Upper lobe of right lung (tissue), 1 donor: ENCODE results near the gene TRMT112. TPM values are rescaled to one million over a fixed set of nuclear protein-coding genes. Genes with fewer than 3 reads are reported as not detected.
"Not testable (repeated sequence)": the region's sequence is repeated elsewhere in the genome, so short reads cannot be mapped to it uniquely, and the experiment has no call there.

Experiments used
- ATAC-seq: fragments of 200-7000 bp; cut with Tn5 transposase; one replicate; pipeline ENCODE4 v1.9.1; 2020; ENCODE audit warnings: mild to moderate bottlenecking, moderate library complexity
- DNase-seq: peaks from one replicate; pipeline ENCODE4 v3.0.0-alpha.2; 2020
- H3K27ac ChIP-seq: fragments of 200-600 bp; one replicate; pipeline ENCODE4 v1.8.0; 2022
- H3K27me3 ChIP-seq: fragments of 200-600 bp; one replicate; pipeline ENCODE4 v1.8.0; 2022; ENCODE audit warnings: mild to moderate bottlenecking
- H3K36me3 ChIP-seq: fragments of 200-600 bp; one replicate; pipeline ENCODE4 v1.8.0; 2022
- H3K4me1 ChIP-seq: fragments of 200-600 bp; one replicate; pipeline ENCODE4 v1.8.0; 2022
- H3K4me3 ChIP-seq: fragments of 200-600 bp; one replicate; pipeline ENCODE4 v1.8.0; 2022; ENCODE audit warnings: mild to moderate bottlenecking
- H3K9me3 ChIP-seq: fragments of 200-600 bp; one replicate; pipeline ENCODE4 v1.8.0; 2022
- intact Hi-C: fragments of 100-400 bp; cut with DNase I; formaldehyde crosslinking; loops from one replicate; pipeline ENCODE4 v1.11.0; 2022
- total RNA-seq: library from RNA; stranded (reverse); fragmentation: NEBNext Ultra II Directional; extraction: Animal tissue kit (Norgen Biotek cat#: 25700); gene quantifications from one replicate; pipeline ENCODE4 v1.2.1, GENCODE V29; 2021
- TF ChIP-seq, protein P1 (sequence below): fragments of 200-600 bp; IDR thresholded peaks from one replicate; pipeline ENCODE4 v1.8.0; 2022; ENCODE audit warnings: antibody characterized with exemption
- donor health status: DM: no; HTN: yes; CAD: no; lungs with severe emphysema.

Gene TRMT112
- total RNA-seq, 1 donor from 2014 or later, result 168 TPM

DNA sequence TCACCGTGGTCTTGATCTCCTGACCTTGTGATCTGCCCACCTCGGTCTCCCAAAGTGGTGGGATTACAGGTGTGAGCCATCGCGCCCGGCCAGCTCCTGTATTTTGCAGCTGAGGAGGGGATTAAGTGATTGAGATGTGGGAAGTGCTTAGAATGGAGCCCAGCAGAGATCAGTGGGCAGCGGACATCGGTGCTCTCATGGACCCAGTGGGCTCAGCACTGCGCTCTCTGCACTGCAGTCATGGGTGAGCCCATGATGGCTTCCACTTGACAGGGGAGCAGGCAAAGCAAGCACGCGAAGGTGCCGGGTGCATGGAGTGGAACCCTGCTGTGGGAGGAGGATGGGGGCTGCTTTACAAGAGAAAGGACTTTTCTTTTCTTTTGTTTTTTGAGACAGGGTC, 13.5 kb upstream of the TRMT112 start:
- intact Hi-C loops, result no loop called here
- no peaks in the 10 kb centered on the region for H3K9me3 ChIP-seq
- H3K4me3 ChIP-seq, result no peak overlapping the region
- no peaks in the 10 kb centered on the region for H3K27me3 ChIP-seq
- TF ChIP-seq, protein P1, sequence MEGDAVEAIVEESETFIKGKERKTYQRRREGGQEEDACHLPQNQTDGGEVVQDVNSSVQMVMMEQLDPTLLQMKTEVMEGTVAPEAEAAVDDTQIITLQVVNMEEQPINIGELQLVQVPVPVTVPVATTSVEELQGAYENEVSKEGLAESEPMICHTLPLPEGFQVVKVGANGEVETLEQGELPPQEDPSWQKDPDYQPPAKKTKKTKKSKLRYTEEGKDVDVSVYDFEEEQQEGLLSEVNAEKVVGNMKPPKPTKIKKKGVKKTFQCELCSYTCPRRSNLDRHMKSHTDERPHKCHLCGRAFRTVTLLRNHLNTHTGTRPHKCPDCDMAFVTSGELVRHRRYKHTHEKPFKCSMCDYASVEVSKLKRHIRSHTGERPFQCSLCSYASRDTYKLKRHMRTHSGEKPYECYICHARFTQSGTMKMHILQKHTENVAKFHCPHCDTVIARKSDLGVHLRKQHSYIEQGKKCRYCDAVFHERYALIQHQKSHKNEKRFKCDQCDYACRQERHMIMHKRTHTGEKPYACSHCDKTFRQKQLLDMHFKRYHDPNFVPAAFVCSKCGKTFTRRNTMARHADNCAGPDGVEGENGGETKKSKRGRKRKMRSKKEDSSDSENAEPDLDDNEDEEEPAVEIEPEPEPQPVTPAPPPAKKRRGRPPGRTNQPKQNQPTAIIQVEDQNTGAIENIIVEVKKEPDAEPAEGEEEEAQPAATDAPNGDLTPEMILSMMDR, result no peak
- no peak overlapping the region for H3K27ac ChIP-seq
- H3K4me1 ChIP-seq, result peaks cover 13% of the 10 kb centered on the region
- no peak for ATAC-seq
- no peaks in the 10 kb centered on the region for H3K36me3 ChIP-seq
- DNase-seq, result peak; percentile 58

DNA sequence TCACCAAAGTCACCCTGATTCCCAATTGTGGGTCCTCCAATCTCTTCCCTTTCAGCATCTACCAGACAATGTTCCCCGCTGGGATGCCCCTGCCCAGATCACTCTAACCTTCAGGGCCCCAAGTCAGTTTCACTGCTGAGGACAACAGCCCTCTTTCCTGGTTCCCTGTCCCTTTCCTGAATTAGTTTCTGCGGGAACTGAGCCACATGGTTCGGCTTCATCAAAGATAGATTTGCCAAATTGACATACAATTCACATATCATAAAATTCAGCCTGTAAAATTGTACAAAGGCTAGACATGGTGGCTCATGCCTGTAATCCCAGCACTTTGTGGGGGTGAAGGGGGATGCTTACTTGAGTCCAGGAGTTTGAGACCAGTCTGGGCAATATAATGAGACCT, 10.6 kb upstream of the TRMT112 start:
- ATAC-seq (no peak), DNase-seq (no peak)
- Histone ChIP-seq H3K4me3 (no peak overlapping the region), H3K9me3 (no peaks in the 10 kb centered on the region), H3K36me3 (no peaks in the 10 kb centered on the region), H3K4me1 (peaks cover 13% of the 10 kb centered on the region), H3K27ac (no peak overlapping the region), H3K27me3 (no peaks in the 10 kb centered on the region)
- intact Hi-C loops, result no loop called here
- TF ChIP-seq, protein P1, result no peak

DNA sequence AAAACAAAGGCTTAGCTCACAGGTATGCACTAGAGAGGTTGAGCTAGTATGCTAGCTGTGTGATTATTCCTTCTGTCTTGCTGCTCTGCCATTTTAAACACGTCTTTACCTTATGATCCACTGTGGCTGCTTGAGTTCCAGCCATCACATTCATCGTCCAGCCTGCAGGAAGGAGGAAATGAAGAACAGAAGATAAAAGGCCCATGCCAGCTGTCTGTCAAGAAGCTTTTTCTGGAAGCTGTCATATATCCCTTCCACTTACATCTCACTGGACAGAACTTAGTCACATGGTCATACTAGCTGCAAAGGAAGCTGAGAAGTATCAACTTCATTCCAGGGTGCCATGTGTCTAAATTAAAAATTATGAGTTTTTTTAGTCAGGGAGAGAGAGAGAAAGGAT, 10.0 kb upstream of the TRMT112 start:
- Histone ChIP-seq H3K36me3 (peaks cover 3% of the 10 kb centered on the region), H3K9me3 (no peaks in the 10 kb centered on the region), H3K4me1 (peaks cover 13% of the 10 kb centered on the region), H3K4me3 (no peak overlapping the region), H3K27ac (no peak overlapping the region), H3K27me3 (no peaks in the 10 kb centered on the region)
- intact Hi-C loops, result no loop called here
- TF ChIP-seq, protein P1, result no peak
- ATAC-seq (no peak), DNase-seq (no peak)

DNA sequence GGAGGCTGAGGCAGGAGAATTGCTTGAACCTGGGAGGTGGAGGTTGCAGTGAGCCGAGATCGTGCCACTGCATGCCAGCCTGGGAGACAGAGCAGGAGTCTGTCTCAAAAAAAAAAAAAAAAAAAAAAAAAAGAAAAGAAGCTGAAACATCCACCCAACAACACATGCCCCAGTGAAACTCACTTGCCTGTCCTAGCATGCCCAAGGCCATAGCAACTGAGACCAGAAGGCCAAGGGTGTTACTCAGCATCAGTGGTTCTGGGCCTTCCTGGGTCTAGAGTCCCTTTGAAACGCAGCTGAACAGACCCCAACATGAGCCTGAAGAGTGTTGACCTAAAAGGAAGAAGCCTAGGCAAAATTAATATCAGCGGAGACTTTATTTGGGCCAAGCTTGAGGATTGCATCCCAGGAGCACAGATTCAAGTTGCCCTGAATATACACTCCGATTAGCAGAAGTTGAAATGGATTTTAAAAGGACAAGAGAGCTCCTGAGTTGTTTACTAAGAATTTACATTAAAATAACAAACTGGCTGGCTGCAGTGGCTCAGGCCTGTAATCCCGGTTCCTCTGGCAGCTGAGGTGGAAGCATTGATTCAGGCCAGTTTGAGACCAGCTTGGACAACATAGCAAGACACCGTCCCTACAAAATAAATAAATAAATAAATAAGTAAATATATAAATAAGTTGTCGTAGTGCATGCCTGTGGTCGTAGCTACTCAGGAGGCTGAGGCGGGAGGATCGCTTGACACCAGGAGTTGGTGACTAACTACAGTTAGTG, 7.5 kb upstream of the TRMT112 start:
- H3K27me3 ChIP-seq, result no peaks in the 10 kb centered on the region
- ATAC-seq (no peak), DNase-seq (no peak)
- no peak overlapping the region for H3K27ac ChIP-seq
- H3K4me3 ChIP-seq, result no peak overlapping the region
- intact Hi-C loops, result no loop called here
- TF ChIP-seq, protein P1, result no peak
- H3K9me3 ChIP-seq, result no peaks in the 10 kb centered on the region
- peaks cover 7% of the 10 kb centered on the region for H3K36me3 ChIP-seq
- H3K4me1 ChIP-seq, result peaks cover 3% of the 10 kb centered on the region

DNA sequence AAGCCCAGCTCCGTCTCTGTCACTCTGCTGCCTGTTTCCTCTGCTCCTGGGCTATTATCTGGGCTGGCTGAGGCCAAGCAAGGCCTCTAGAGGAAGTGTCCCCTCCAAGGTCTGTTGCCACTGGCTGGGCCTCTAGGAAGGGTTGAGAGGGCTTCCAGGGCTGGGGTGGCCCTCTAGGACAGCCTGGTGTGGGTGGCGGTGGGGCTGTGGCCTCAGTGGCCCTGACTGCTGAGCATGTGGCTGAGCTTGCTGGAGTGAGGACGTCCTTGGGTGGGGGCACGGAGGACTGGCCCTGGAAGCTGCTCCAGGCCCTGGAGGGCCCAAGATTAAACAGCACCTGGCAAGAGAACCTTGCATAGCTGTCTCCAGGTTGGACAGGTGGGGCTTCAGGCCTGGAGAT, 6.6 kb upstream of the TRMT112 start:
- H3K4me1 ChIP-seq, H3K36me3 ChIP-seq, H3K27me3 ChIP-seq, H3K4me3 ChIP-seq, intact Hi-C loops, ATAC-seq, H3K27ac ChIP-seq, H3K9me3 ChIP-seq: not testable (repeated sequence)
- DNase-seq, result peak; percentile 46

DNA sequence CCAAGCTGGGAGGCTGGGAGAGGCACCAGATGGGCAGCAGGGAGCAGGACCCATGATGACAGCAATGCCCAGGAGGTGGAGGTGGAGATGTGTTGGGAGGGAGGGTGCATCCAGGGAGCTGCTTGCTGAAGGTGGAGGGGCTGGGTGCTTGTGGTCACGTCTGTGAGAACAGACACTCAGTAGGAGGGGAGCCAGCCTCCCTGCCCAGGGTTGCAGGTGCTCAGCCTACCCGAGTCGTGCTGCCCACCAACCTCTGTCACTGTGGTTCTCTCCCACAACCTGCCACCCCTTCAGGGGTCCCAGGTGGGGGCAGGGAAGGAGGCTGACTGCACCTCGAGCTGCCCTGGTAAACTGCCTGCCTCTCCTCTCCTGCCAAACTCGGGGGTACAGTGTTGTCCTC, 6.0 kb upstream of the TRMT112 start:
- intact Hi-C loops, result no loop called here
- Histone ChIP-seq H3K4me1 (peaks cover 12% of the 10 kb centered on the region), H3K27ac (no peak overlapping the region), H3K4me3 (no peak overlapping the region), H3K36me3 (peaks cover 7% of the 10 kb centered on the region), H3K9me3 (no peaks in the 10 kb centered on the region), H3K27me3 (no peaks in the 10 kb centered on the region)
- no peak for ATAC-seq
- peak; percentile 41 for DNase-seq
- TF ChIP-seq, protein P1, result no peak
